ENCODE data around the gene NELL1.

Gene NELL1

DNA sequence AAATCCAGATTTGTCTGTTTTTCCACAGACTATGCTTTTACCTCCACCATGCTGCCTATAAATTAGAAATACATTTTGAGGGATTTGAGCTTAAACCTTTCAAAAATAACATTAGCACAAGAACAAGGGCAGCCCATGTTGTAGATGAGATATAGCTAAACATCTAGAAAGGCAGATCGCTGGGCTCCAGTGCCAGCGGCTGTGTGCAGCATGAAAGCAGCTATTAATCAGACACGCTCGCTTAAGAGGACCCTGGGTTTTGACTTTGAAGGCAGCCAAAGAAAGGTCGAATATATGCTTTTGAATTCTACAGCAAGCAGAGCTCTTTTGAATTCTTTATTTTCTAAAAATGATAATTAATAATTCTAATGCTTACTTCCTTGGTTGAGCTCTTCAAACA lies 684.0 kb downstream of the NELL1 start:
- Histone ChIP-seq H3K36me3 (ENCODE audit: insufficient read depth, low read length) (no peaks in the 10 kb centered on the region), H3K9me3 (ENCODE audit: low read depth, low read length) (no peaks in the 10 kb centered on the region), H3K27ac (no peak overlapping the region), H3K4me3 (no peak overlapping the region), H3K9ac (ENCODE audit: insufficient read length) (no peak overlapping the region)
- TF ChIP-seq EZH2 (IDR thresholded peaks at IDR 0.05) (no peak), FOXP2 (optimal IDR thresholded peaks at IDR 0.05; ENCODE audit: control extremely low read depth, extremely low read length, insufficient read depth) (no peak), POLR2AphosphoS5 (IDR thresholded peaks at IDR 0.05; ENCODE audit: borderline replicate concordance, low read depth, low read length) (no peak)
- no peak for DNase-seq (ENCODE audit: low read depth, low spot score)

- no peaks in the 10 kb centered on the region for H3K9me3 ChIP-seq (ENCODE audit: low read depth, low read length)
- no peaks in the 10 kb centered on the region for H3K36me3 ChIP-seq (ENCODE audit: insufficient read depth, low read length)
- H3K4me3 ChIP-seq, result no peak overlapping the region
- H3K27ac ChIP-seq, result no peak overlapping the region
- no peak for DNase-seq (ENCODE audit: low read depth, low spot score)
- H3K9ac ChIP-seq (ENCODE audit: insufficient read length), result no peak overlapping the region
- TF ChIP-seq FOXP2 (optimal IDR thresholded peaks at IDR 0.05; ENCODE audit: control extremely low read depth, extremely low read length, insufficient read depth) (no peak), EZH2 (IDR thresholded peaks at IDR 0.05) (no peak), POLR2AphosphoS5 (IDR thresholded peaks at IDR 0.05; ENCODE audit: borderline replicate concordance, low read depth, low read length) (no peak)
These were observed 695.7 kb downstream of the NELL1 start for GRCh38 chr11:21364866-21365624.

GRCh38 chr11:21369947-21370346 lies 700.6 kb downstream of the NELL1 start:
- DNase-seq (ENCODE audit: low read depth, low spot score), result no peak
- Histone ChIP-seq H3K9ac (ENCODE audit: insufficient read length) (no peak overlapping the region), H3K27ac (no peak overlapping the region), H3K9me3 (ENCODE audit: low read depth, low read length) (no peaks in the 10 kb centered on the region), H3K36me3 (ENCODE audit: insufficient read depth, low read length) (no peaks in the 10 kb centered on the region), H3K4me3 (no peak overlapping the region)
- TF ChIP-seq EZH2 (IDR thresholded peaks at IDR 0.05), result no peak
- no peak for TF ChIP-seq FOXP2 (optimal IDR thresholded peaks at IDR 0.05; ENCODE audit: control extremely low read depth, extremely low read length, insufficient read depth)
- TF ChIP-seq POLR2AphosphoS5 (IDR thresholded peaks at IDR 0.05; ENCODE audit: borderline replicate concordance, low read depth, low read length), result no peak

GRCh38 chr11:21371044-21371443 lies 701.7 kb downstream of the NELL1 start:
- Histone ChIP-seq H3K9me3 (ENCODE audit: low read depth, low read length) (no peaks in the 10 kb centered on the region), H3K4me3 (peak overlapping the region; percentile 14; the same call in 1 of the 2 replicates), H3K36me3 (ENCODE audit: insufficient read depth, low read length) (no peaks in the 10 kb centered on the region), H3K27ac (no peak overlapping the region), H3K9ac (ENCODE audit: insufficient read length) (no peak overlapping the region)
- DNase-seq (ENCODE audit: low read depth, low spot score), result no peak
- no peak for TF ChIP-seq FOXP2 (optimal IDR thresholded peaks at IDR 0.05; ENCODE audit: control extremely low read depth, extremely low read length, insufficient read depth)
- no peak for TF ChIP-seq EZH2 (IDR thresholded peaks at IDR 0.05)
- no peak for TF ChIP-seq POLR2AphosphoS5 (IDR thresholded peaks at IDR 0.05; ENCODE audit: borderline replicate concordance, low read depth, low read length)

GRCh38 chr11:21372672-21373071 lies 703.3 kb downstream of the NELL1 start:
- H3K9me3 ChIP-seq (ENCODE audit: low read depth, low read length), result no peaks in the 10 kb centered on the region
- TF ChIP-seq EZH2 (IDR thresholded peaks at IDR 0.05), result no peak
- no peak for TF ChIP-seq POLR2AphosphoS5 (IDR thresholded peaks at IDR 0.05; ENCODE audit: borderline replicate concordance, low read depth, low read length)
- TF ChIP-seq FOXP2 (optimal IDR thresholded peaks at IDR 0.05; ENCODE audit: control extremely low read depth, extremely low read length, insufficient read depth), result no peak

DNA sequence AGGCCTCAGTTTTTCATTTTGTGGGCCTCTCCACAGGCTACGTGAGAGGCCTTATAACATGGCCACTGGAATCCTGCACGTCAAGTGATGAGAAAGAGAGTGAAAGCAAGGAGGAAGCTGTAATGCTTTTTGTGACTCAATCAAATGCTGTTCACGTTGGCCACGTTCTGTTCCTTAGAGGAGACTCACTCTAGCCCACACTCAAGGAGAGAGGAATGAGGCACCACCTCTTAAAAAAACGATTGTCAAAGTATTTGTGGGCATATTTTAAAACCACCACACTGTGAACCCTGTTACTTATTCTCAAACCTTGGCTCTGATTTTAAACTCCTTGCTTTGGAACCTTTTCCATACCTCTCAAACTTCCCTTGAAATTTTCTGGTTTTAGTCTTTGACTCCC lies 705.0 kb downstream of the NELL1 start:
- no peak for DNase-seq (ENCODE audit: low read depth, low spot score)
- TF ChIP-seq EZH2 (IDR thresholded peaks at IDR 0.05) (no peak), POLR2AphosphoS5 (IDR thresholded peaks at IDR 0.05; ENCODE audit: borderline replicate concordance, low read depth, low read length) (no peak), FOXP2 (optimal IDR thresholded peaks at IDR 0.05; ENCODE audit: control extremely low read depth, extremely low read length, insufficient read depth) (no peak)
- Histone ChIP-seq H3K9ac (ENCODE audit: insufficient read length) (no peak overlapping the region), H3K27ac (no peak overlapping the region), H3K36me3 (ENCODE audit: insufficient read depth, low read length) (no peaks in the 10 kb centered on the region), H3K9me3 (ENCODE audit: low read depth, low read length) (no peaks in the 10 kb centered on the region), H3K4me3 (no peak overlapping the region)

More at GRCh38 chr11:21372672-21373071, 703.3 kb downstream of the NELL1 start:
- Histone ChIP-seq H3K4me3 (no peak overlapping the region), H3K36me3 (ENCODE audit: insufficient read depth, low read length) (no peaks in the 10 kb centered on the region), H3K27ac (no peak overlapping the region), H3K9ac (ENCODE audit: insufficient read length) (no peak overlapping the region)
- DNase-seq (ENCODE audit: low read depth, low spot score), result no peak

DNA sequence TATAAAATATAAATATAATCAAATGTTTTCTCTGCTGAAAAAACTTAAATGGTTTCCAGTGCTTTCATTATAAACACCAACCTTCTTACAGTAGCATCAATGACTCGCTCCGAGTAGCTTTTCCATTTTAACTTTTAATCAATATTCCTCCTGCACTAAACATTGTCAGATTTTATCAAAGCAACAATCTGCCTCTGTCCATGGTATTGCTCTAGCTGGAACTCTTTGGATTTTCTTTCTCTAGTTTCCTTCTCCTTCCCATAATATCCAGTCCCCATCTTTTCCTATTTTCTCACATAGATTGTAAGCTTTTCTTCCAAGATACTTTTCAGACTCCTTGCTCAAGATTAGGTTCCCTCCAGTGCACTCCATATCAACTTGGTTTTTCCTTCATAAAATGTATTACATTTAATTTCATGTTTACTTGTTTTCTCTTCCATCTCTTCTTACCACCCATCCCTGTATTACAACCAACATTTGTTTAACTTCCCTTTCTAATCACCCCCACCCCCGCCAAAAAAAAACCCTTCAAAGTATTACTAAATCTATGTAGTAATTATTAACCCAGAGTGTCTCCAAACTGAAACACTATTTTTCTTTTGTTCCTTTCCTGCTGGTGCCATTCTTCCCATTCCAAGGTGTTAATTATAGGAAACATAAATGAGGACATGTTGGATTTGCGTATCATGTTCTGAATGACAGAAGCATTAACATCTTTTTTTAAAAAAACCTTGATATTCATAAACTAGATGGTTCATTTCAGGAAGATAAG lies 716.5 kb downstream of the NELL1 start:
- DNase-seq (ENCODE audit: low read depth, low spot score), result no peak
- H3K4me3 ChIP-seq, result no peak overlapping the region

DNA sequence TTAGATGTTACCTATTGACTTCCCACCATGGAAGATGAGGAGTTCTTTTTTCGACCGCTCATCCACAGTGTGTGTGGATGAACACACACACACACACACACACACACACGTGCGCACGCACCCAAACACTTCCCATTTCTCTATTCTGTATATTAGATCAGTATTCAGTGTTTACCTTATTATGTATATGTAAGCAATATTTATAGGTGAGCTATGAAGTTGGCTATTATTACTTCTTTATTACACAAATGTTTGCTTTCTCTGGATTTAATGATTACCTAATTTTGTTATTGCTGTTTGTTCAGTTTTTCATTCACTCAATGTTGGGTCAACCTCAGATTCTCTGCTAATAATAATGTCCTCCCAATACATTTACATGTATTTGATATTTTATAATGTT lies 721.0 kb downstream of the NELL1 start:
- Histone ChIP-seq H3K36me3 (ENCODE audit: insufficient read depth, low read length) (no peaks in the 10 kb centered on the region), H3K4me3 (no peak overlapping the region), H3K27ac (no peak overlapping the region), H3K9ac (ENCODE audit: insufficient read length) (no peak overlapping the region), H3K9me3 (ENCODE audit: low read depth, low read length) (no peaks in the 10 kb centered on the region)
- no peak for DNase-seq (ENCODE audit: low read depth, low spot score)
- TF ChIP-seq POLR2AphosphoS5 (IDR thresholded peaks at IDR 0.05; ENCODE audit: borderline replicate concordance, low read depth, low read length) (no peak), FOXP2 (optimal IDR thresholded peaks at IDR 0.05; ENCODE audit: control extremely low read depth, extremely low read length, insufficient read depth) (no peak), EZH2 (IDR thresholded peaks at IDR 0.05) (no peak)

More for the DNA sequence above, 716.5 kb downstream of the NELL1 start:
- no peak overlapping the region for H3K27ac ChIP-seq
- H3K36me3 ChIP-seq (ENCODE audit: insufficient read depth, low read length), result no peaks in the 10 kb centered on the region
- no peak overlapping the region for H3K9ac ChIP-seq (ENCODE audit: insufficient read length)
- no peak for TF ChIP-seq EZH2 (IDR thresholded peaks at IDR 0.05)
- TF ChIP-seq POLR2AphosphoS5 (IDR thresholded peaks at IDR 0.05; ENCODE audit: borderline replicate concordance, low read depth, low read length), result no peak
- no peak for TF ChIP-seq FOXP2 (optimal IDR thresholded peaks at IDR 0.05; ENCODE audit: control extremely low read depth, extremely low read length, insufficient read depth)
- no peaks in the 10 kb centered on the region for H3K9me3 ChIP-seq (ENCODE audit: low read depth, low read length)

Measured in SK-N-MC (cell line).